Psoas muscle (tissue), 8 donors: ENCODE measurements around the gene GGACT. TPM values are rescaled to one million over a fixed set of nuclear protein-coding genes. Genes with fewer than 3 reads are reported as not detected.
"Not testable (repeated sequence)": the region's sequence is repeated elsewhere in the genome, so short reads cannot be mapped to it uniquely, and the experiment has no call there.

ENCODE experiments used
- ATAC-seq, 4 donors: fragments of 200-7000 bp; cut with Tn5 transposase; one replicate each; pipeline ENCODE4 v1.9.1; 2020; ENCODE audit warnings: moderate library complexity in 3 of 4, mild to moderate bottlenecking in 2 of 4
- DNase-seq, 2 donors: peaks; one replicate each; pipeline ENCODE4 v3.0.0-alpha.2; 2020
- H3K27ac ChIP-seq: fragments of 200-600 bp; one replicate; pipeline ENCODE4 v1.8.0; 2022
- H3K27me3 ChIP-seq, 3 donors: fragments of 200-600 bp in 1 of 3; one replicate each; pipeline versions ENCODE4 v1.6.1 to v1.8.0; 2013 to 2022; ENCODE audit warnings: low read length in 2 of 3, mild to moderate bottlenecking in 2 of 3, moderate library complexity in 1 of 3; ENCODE audit not compliant: insufficient read depth in 3 of 3
- H3K36me3 ChIP-seq, 2 donors: fragments of 200-600 bp in 1 of 2; one replicate each; pipeline versions ENCODE4 v1.6.1 to v1.8.0; 2013 to 2022; ENCODE audit warnings: low read depth in 1 of 2, mild to moderate bottlenecking in 1 of 2, moderate library complexity in 1 of 2; ENCODE audit not compliant: insufficient read depth in 1 of 2
- H3K4me1 ChIP-seq: fragments of 200-600 bp; one replicate; pipeline ENCODE4 v1.8.0; 2022
- H3K4me3 ChIP-seq: fragments of 200-600 bp; one replicate; pipeline ENCODE4 v1.8.0; 2022; ENCODE audit warnings: mild to moderate bottlenecking
- H3K9me3 ChIP-seq: fragments of 200-600 bp; one replicate; pipeline ENCODE4 v1.8.0; 2022
- CTCF ChIP-seq: fragments of 200-600 bp; IDR thresholded peaks from one replicate; pipeline ENCODE4 v1.8.0; 2022; ENCODE audit warnings: antibody characterized with exemption
- WGBS, 3 donors: extraction: QIAGEN DNeasy Blood & Tissue Kit; methylation state at CpG; one replicate each; pipeline versions ENCODE4 v1.1.6 to v1.1.7; 2013; 5-methylcytosine and 5-hydroxymethylcytosine counted together
- intact Hi-C, 2 donors: fragments of 100-400 bp; cut with DNase I; formaldehyde crosslinking; loops; one replicate each; pipeline versions ENCODE4 v1.11.0 to v1.14.2; 2022
- polyA plus RNA-seq, 3 donors: library from polyadenylated mRNA; stranded (reverse); fragments of 200-250 nt; gene quantifications; one replicate each; pipeline ENCODE4 v1.2.3, GENCODE V29; 2013
- total RNA-seq, 4 donors: library from RNA; stranded (reverse); fragmentation: NEBNext Ultra II Directional in 2 of 4; extraction: Animal tissue kit (Norgen Biotek cat#: 25700) in 2 of 4; gene quantifications; one replicate each; pipeline versions ENCODE4 v1.2.1 to v1.2.4, GENCODE V29; 2021 to 2023
- donor health status: healthy with polysubstance abuse.
- donor health status: DM: no; HTN: no; CAD: no; lungs with moderate emphysema.
- donor health status: Bipolar disorder and iron deficiency.
- donor health status: healthy.
- donor health status: DM: yes; HTN: yes; CAD: no.
- donor health status: DM: no; HTN: no; CAD: no.
- donor health status: DM: no; HTN: no; CAD: no.
- donor health status: DM: yes; HTN: yes; CAD: no.

The GGACT gene
- total and polyA plus RNA-seq, 7 donors: 0.44 to 4.4 (median 1.6) TPM

GRCh38 chr13:100625447-100625846 lies 36.9 kb upstream of the GGACT start:
- Histone ChIP-seq H3K4me3 (no peak overlapping the region), H3K36me3 (peaks cover 3 to 42% of the 10 kb centered on the region in 2 donors), H3K9me3 (no peaks in the 10 kb centered on the region), H3K27ac (no peak overlapping the region), H3K27me3 (no peaks in the 10 kb centered on the region), H3K4me1 (no peaks in the 10 kb centered on the region)
- 87 to 90% (median 89%) methylated on average over 9 of the region's 9 CpGs for WGBS, 3 donors
- TF ChIP-seq CTCF: no peak
- ATAC-seq (no peak), DNase-seq (no peak)
- intact Hi-C loops: no loop called here

DNA sequence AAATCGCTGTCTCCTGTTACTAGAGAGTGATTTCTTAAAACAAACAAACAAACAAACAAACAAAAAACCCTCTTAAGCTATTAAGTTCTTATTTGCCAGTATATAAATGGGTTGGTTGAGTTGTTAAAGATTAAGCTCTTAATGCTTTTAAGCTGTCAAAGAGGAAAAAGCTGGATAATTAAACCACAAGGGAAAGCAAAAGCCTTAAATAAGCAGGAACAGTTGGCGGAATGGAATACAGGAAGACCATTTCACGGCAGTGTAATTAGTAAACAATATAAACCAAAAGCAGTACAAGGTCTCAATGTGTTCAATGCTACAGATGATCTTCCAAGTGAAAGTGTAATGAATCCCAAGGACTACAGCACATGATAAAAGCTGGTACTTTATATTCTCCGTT lies 32.2 kb upstream of the GGACT start:
- no peak for TF ChIP-seq CTCF

DNA sequence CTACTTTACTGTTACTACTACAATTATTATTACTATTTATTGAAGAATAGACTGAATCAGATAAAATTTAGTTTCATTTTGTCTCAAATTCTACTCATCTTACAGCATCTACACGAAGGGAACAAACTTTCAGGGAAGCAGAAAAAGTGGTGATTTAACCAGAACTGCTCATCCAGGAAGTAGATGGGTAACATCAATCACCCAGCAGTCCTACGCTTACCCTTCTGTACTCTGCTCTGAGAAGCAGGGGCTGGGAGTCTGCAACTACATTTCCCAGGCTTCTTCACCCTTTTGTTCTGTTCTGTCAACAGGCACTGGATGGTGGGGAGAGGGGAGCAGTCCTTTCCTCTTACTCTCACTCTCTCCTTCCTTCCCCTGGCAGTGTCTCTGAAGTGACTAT lies 31.4 kb upstream of the GGACT start:
- H3K27me3 ChIP-seq: no peaks in the 10 kb centered on the region
- no peak for DNase-seq
- 89 to 96% (median 95%) methylated on average over 2 of the region's 2 CpGs for WGBS, 3 donors

More for the DNA sequence above, 32.2 kb upstream of the GGACT start:
- ATAC-seq (no peak), DNase-seq (no peak)
- Histone ChIP-seq H3K36me3 (peaks cover 0 to 17% of the 10 kb centered on the region in 2 donors), H3K9me3 (no peaks in the 10 kb centered on the region), H3K27me3 (no peaks in the 10 kb centered on the region), H3K27ac (no peak overlapping the region), H3K4me3 (no peak overlapping the region), H3K4me1 (no peaks in the 10 kb centered on the region)
- 79 to 86% (median 80%) methylated on average over 4 of the region's 4 CpGs for WGBS, 3 donors
- intact Hi-C loops: no loop called here

DNA sequence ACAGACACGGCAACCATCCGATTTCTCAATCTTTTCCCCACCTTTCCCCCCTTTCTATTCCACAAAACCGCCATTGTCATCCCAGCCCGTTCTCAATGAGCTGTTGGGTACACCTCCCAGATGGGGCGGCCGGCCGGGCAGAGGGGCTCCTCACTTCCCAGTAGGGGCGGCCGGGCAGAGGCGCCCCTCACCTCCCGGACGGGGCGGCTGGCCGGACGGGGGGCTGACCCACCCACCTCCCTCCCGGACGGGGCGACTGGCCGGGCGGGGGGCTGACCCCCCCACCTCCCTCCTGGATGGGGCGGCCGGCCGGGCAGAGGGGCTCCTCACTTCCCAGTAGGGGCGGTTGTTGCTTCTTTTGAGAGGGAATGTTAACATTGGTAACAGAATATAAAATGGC lies 30.3 kb upstream of the GGACT start:
- H3K4me1 ChIP-seq, H3K4me3 ChIP-seq, H3K27ac ChIP-seq, intact Hi-C loops, H3K27me3 ChIP-seq, DNase-seq, H3K9me3 ChIP-seq, H3K36me3 ChIP-seq, ATAC-seq: not testable (repeated sequence)
- WGBS, 3 donors: 96 to 98% (median 97%) methylated on average over 20 to 22 of the region's 24 CpGs

More for the DNA sequence above, 31.4 kb upstream of the GGACT start:
- Histone ChIP-seq H3K4me1 (no peaks in the 10 kb centered on the region), H3K36me3 (peaks cover 0 to 9% of the 10 kb centered on the region in 2 donors), H3K27ac (no peak overlapping the region), H3K4me3 (no peak overlapping the region), H3K9me3 (no peaks in the 10 kb centered on the region)
- intact Hi-C loops: no loop called here
- ATAC-seq: no peak
- no peak for TF ChIP-seq CTCF

DNA sequence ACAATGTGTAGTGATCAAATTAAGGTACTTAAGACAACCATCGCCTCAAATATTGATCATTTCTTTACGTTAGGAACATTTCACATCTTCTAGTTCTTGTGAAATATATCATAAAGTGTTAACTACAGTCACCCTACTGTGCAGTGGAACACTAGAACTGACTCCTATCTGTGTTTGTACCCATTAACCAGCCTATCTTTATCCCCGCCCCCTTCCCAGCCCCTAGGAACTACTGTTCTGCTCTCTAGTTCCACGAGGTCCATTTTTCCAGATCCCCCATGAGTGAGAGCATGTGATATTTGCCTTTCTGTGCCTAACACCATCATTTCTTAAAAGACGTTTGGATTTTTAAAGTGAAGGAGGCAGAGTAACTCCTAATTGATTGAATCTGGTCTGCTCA lies 24.4 kb upstream of the GGACT start:
- ATAC-seq: no peak
- no peak for TF ChIP-seq CTCF
- H3K4me1 ChIP-seq: peaks cover 5% of the 10 kb centered on the region
- peaks cover 0 to 4% of the 10 kb centered on the region in 2 donors for H3K36me3 ChIP-seq
- DNase-seq: no peak
- no peaks in the 10 kb centered on the region for H3K9me3 ChIP-seq
- intact Hi-C loops: no loop called here
- H3K27ac ChIP-seq: no peak overlapping the region
- 88 to 93% (median 93%) methylated on average over 5 of the region's 5 CpGs for WGBS, 3 donors
- H3K4me3 ChIP-seq: no peak overlapping the region
- no peaks in the 10 kb centered on the region for H3K27me3 ChIP-seq
